HPDE6-E6E7 (cell line): ENCODE measurements around the gene IP6K1.
"Not testable (repeated sequence)": the region's sequence is repeated elsewhere in the genome, so short reads cannot be mapped to it uniquely, and the experiment has no call there.

Experiments used
- DNase-seq: peaks from one replicate; pipeline ENCODE4 v3.0.0; 2011; ENCODE audit warnings: missing footprints; ENCODE audit errors: extremely low spot score

The IP6K1 gene

GRCh38 chr3:49794431-49794830 lies 8.1 kb upstream of the IP6K1 start:
- no peak for DNase-seq

GRCh38 chr3:49793486-49794085 lies 7.2 kb upstream of the IP6K1 start:
- no peak for DNase-seq

GRCh38 chr3:49792371-49793150 lies 6.2 kb upstream of the IP6K1 start:
- DNase-seq = no peak

- DNase-seq = no peak
These were observed 5.2 kb upstream of the IP6K1 start for GRCh38 chr3:49791571-49791970.

- DNase-seq = no peak
These were observed 4.5 kb upstream of the IP6K1 start for GRCh38 chr3:49790626-49791411.

GRCh38 chr3:49788056-49788455 lies 1.7 kb upstream of the IP6K1 start:
- DNase-seq = no peak

- no peak for DNase-seq
These were observed 1.2 kb upstream of the IP6K1 start for GRCh38 chr3:49787536-49787935.

- DNase-seq = no peak
These were observed 781 bp upstream of the IP6K1 start for GRCh38 chr3:49787182-49787464.

- no peak for DNase-seq
These were observed 581 bp downstream of the IP6K1 start for GRCh38 chr3:49785565-49786356.

GRCh38 chr3:49782277-49782676 lies 4.1 kb downstream of the IP6K1 start:
- not testable (repeated sequence) for DNase-seq

GRCh38 chr3:49781415-49782199 lies 4.7 kb downstream of the IP6K1 start:
- no peak for DNase-seq

GRCh38 chr3:49780975-49781365 lies 5.4 kb downstream of the IP6K1 start:
- DNase-seq = not testable (repeated sequence)

- no peak for DNase-seq
These were observed 6.0 kb downstream of the IP6K1 start for GRCh38 chr3:49780080-49780974.

- no peak for DNase-seq
These were observed 6.8 kb downstream of the IP6K1 start for GRCh38 chr3:49779358-49780079.

GRCh38 chr3:49776101-49776500 lies 10.2 kb downstream of the IP6K1 start:
- not testable (repeated sequence) for DNase-seq

GRCh38 chr3:49775538-49775937 lies 10.8 kb downstream of the IP6K1 start:
- DNase-seq = no peak

- no peak for DNase-seq
These were observed 13.6 kb downstream of the IP6K1 start for GRCh38 chr3:49772703-49773102.

GRCh38 chr3:49771340-49771938 lies 14.9 kb downstream of the IP6K1 start:
- no peak for DNase-seq

- DNase-seq = no peak
These were observed 16.4 kb downstream of the IP6K1 start for GRCh38 chr3:49769926-49770325.
